K562 (cell line): Measurements from ENCODE around the gene RSPH1. TPM values are rescaled to one million over a fixed set of nuclear protein-coding genes. Genes with fewer than 3 reads are reported as not detected.

Experiments used
- E2F3 ChIP-seq: fragments of 250-450 bp; sonication (Bioruptor Pico); IDR thresholded peaks from 2 replicates; pipeline ENCODE4 v1.4.0; 2020; ENCODE audit warnings: mild to moderate bottlenecking
- E4F1 ChIP-seq: fragments of 250-450 bp; sonication (Bioruptor Pico); IDR thresholded peaks from 2 replicates; pipeline ENCODE4 v1.5.0; 2021; ENCODE audit warnings: mild to moderate bottlenecking, borderline replicate concordance
- EGR1 ChIP-seq: fragments of 450-650 bp; conservative IDR thresholded peaks from 2 replicates; pipeline ENCODE4 v1.6.1; 2017; ENCODE audit warnings: mild to moderate bottlenecking
- ETV1 ChIP-seq: fragments of 450-650 bp; conservative IDR thresholded peaks from 2 replicates; pipeline ENCODE4 v1.6.1; 2016; ENCODE audit warnings: missing genetic modification characterization, control low read depth, low read depth, missing compliant biosample characterization
- FOXJ3 ChIP-seq: sonication (generic); formaldehyde crosslinking; IDR thresholded peaks from 2 replicates; pipeline ENCODE4 v1.4.0; 2020; ENCODE audit warnings: mild to moderate bottlenecking, missing genetic modification reagents
- GABPA ChIP-seq: fragments of 200-800 bp; sonication (Bioruptor generic); conservative IDR thresholded peaks from 2 replicates; pipeline ENCODE4 v1.6.1; 2016; ENCODE audit warnings: low read depth, missing genetic modification characterization, missing compliant biosample characterization
- HDAC1 ChIP-seq, 2 experiments: fragments of 450-650 bp; IDR thresholded peaks; 2 replicates each; pipeline ENCODE4 v1.6.1; 2016 to 2017; ENCODE audit warnings: inconsistent platforms in 1 of 2, mild to moderate bottlenecking in 1 of 2, moderate library complexity in 1 of 2
- KAT2B ChIP-seq: IDR thresholded peaks from one replicate; pipeline ENCODE4 v1.6.1; 2012; ENCODE audit warnings: low read depth, mild to moderate bottlenecking, control low read depth, inconsistent platforms, low read length, moderate library complexity
- MAZ ChIP-seq, 2 experiments: fragments of 450-650 bp in 1 of 2; sonication (generic) in 1 of 2; formaldehyde crosslinking; IDR thresholded peaks in 1 of 2; conservative IDR thresholded peaks in 1 of 2; 2 replicates each; pipeline versions ENCODE4 v1.4.0 to v1.5.0; 2020; ENCODE audit warnings: mild to moderate bottlenecking in 1 of 2, missing genetic modification reagents in 1 of 2
- MEF2A ChIP-seq: IDR thresholded peaks from 2 replicates; pipeline ENCODE4 v1.6.1; 2011; ENCODE audit warnings: low read depth, mild to moderate bottlenecking, low read length, moderate library complexity; ENCODE audit not compliant: control insufficient read depth
- NFATC3 ChIP-seq: fragments of 450-650 bp; IDR thresholded peaks from 2 replicates; pipeline ENCODE4 v1.6.1; 2017; ENCODE audit warnings: mild to moderate bottlenecking
- NFE2L1 ChIP-seq: fragments of 450-650 bp; IDR thresholded peaks from 2 replicates; pipeline ENCODE4 v1.6.1; 2016; ENCODE audit warnings: missing genetic modification characterization, low read depth, mild to moderate bottlenecking, missing compliant biosample characterization, moderate library complexity, borderline replicate concordance
- NRF1 ChIP-seq, 2 experiments: fragments of 450-650 bp; IDR thresholded peaks in 1 of 2; conservative IDR thresholded peaks in 1 of 2; 2 replicates each; pipeline ENCODE4 v1.6.1; 2014; ENCODE audit warnings: mild to moderate bottlenecking in 2 of 2
- PURB ChIP-seq: sonication (generic); formaldehyde crosslinking; IDR thresholded peaks from 2 replicates; pipeline ENCODE4 v1.9.0; 2021; ENCODE audit warnings: low read depth, mild to moderate bottlenecking, missing genetic modification reagents
- STAT5B ChIP-seq: fragments of 250-450 bp; sonication (Bioruptor Pico); IDR thresholded peaks from 2 replicates; pipeline ENCODE4 v1.8.0; 2021; ENCODE audit warnings: mild to moderate bottlenecking, inconsistent platforms
- ZFX ChIP-seq: sonication (generic); formaldehyde crosslinking; IDR thresholded peaks from 2 replicates; pipeline ENCODE4 v1.8.0; 2022; ENCODE audit warnings: mild to moderate bottlenecking, missing genetic modification reagents, moderate library complexity
- ZNF121 ChIP-seq: sonication (generic); formaldehyde crosslinking; conservative IDR thresholded peaks from 2 replicates; pipeline ENCODE4 v1.8.0; 2022; ENCODE audit warnings: missing genetic modification reagents
- ZNF384 ChIP-seq: IDR thresholded peaks from 2 replicates; pipeline ENCODE4 v1.6.1; 2012; ENCODE audit warnings: low read depth, low read length, improper control_type of control experiment
- ZNF512 ChIP-seq: IDR thresholded peaks from 2 replicates; pipeline ENCODE4 v1.6.1; 2016; ENCODE audit warnings: missing genetic modification characterization, missing compliant biosample characterization
- polyA plus RNA-seq, 8 experiments: library from polyadenylated mRNA; depleted of rRNA in 4 of 8; stranded (reverse) in 5 of 8; unstranded in 3 of 8; fragments of >200 nt; fragmentation: Nextera tagmentation in 2 of 8; fragmentation: Illumina TruSeq in 1 of 8; extraction: Ambion mirVana in 2 of 8; extraction: Trizol in 1 of 8; gene quantifications; 2 replicates each; pipeline versions ENCODE4 v1.2.1 to v1.2.3, GENCODE V29; 2011 to 2014; ENCODE audit warnings: inconsistent platforms in 1 of 8, missing spikeins in 1 of 8
- total RNA-seq, 7 experiments: library from RNA; depleted of rRNA in 6 of 7; stranded (reverse); fragments of >200 nt in 6 of 7; fragmentation: Illumina TruSeq in 2 of 7; extraction: Trizol in 2 of 7; gene quantifications; 2 replicates each; pipeline versions ENCODE4 v1.2.1 to v1.2.3, GENCODE V29; 2011 to 2021; ENCODE audit warnings: low replicate concordance in 1 of 7
- TF ChIP-seq, protein P1 (sequence below): fragments of 450-650 bp; formaldehyde crosslinking; IDR thresholded peaks from 2 replicates; pipeline ENCODE4 v1.4.0; 2020; ENCODE audit warnings: mild to moderate bottlenecking, moderate library complexity
- TF ChIP-seq, protein P2 (sequence below): fragments of 250-450 bp; sonication (Bioruptor Pico); IDR thresholded peaks from 2 replicates; pipeline ENCODE4 v1.8.0; 2022; ENCODE audit warnings: inconsistent platforms, mild to moderate bottlenecking, moderate library complexity, borderline replicate concordance

The RSPH1 gene
- total and polyA plus RNA-seq, 9 of the 15 experiments (the other 6 are each of a cell fraction or from before 2014, with no cell fraction given), result 0.17 TPM; not detected in 8

- TF ChIP-seq, protein P1, sequence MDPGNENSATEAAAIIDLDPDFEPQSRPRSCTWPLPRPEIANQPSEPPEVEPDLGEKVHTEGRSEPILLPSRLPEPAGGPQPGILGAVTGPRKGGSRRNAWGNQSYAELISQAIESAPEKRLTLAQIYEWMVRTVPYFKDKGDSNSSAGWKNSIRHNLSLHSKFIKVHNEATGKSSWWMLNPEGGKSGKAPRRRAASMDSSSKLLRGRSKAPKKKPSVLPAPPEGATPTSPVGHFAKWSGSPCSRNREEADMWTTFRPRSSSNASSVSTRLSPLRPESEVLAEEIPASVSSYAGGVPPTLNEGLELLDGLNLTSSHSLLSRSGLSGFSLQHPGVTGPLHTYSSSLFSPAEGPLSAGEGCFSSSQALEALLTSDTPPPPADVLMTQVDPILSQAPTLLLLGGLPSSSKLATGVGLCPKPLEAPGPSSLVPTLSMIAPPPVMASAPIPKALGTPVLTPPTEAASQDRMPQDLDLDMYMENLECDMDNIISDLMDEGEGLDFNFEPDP (CRISPR knock-in tag), result no peak
- TF ChIP-seq MAZ (CRISPR knock-in tag; conservative IDR thresholded peaks at IDR 0.05 in 1 of 2, IDR thresholded peaks at IDR 0.05 in 1 of 2), result peak in 1 of 2 experiments; percentile 52; a peak in 2 of 4 replicates
- no peak for TF ChIP-seq ETV1 (tag)
- TF ChIP-seq E2F3, result no peak
- no peak for TF ChIP-seq ZNF384
- TF ChIP-seq MEF2A, result no peak
- peak; percentile 56 for TF ChIP-seq GABPA
- TF ChIP-seq NRF1 (conservative IDR thresholded peaks at IDR 0.05 in 1 of 2, IDR thresholded peaks at IDR 0.05 in 1 of 2), result peak; percentile 29 to 39; a peak in 2 of 4 replicates
- TF ChIP-seq NFE2L1 (tag), result no peak
- TF ChIP-seq ZNF121 (CRISPR knock-in tag), result no peak
- TF ChIP-seq, protein P2, sequence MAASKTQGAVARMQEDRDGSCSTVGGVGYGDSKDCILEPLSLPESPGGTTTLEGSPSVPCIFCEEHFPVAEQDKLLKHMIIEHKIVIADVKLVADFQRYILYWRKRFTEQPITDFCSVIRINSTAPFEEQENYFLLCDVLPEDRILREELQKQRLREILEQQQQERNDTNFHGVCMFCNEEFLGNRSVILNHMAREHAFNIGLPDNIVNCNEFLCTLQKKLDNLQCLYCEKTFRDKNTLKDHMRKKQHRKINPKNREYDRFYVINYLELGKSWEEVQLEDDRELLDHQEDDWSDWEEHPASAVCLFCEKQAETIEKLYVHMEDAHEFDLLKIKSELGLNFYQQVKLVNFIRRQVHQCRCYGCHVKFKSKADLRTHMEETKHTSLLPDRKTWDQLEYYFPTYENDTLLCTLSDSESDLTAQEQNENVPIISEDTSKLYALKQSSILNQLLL (CRISPR knock-in tag), result no peak
- no peak for TF ChIP-seq STAT5B
- peak; percentile 36; the same call in 1 of the 2 replicates for TF ChIP-seq EGR1
- TF ChIP-seq NFATC3, result no peak
- no peak for TF ChIP-seq HDAC1 (IDR thresholded peaks at IDR 0.05)
- peak; percentile 78 for TF ChIP-seq ZFX (CRISPR knock-in tag)
- no peak for TF ChIP-seq KAT2B
- TF ChIP-seq E4F1 (CRISPR knock-in tag), result no peak
- no peak for TF ChIP-seq PURB (CRISPR knock-in tag)
- TF ChIP-seq ZNF512 (tag), result no peak
- TF ChIP-seq FOXJ3, result no peak
Observed at GRCh38 chr21:42513985-42514882, 18.2 kb upstream of the RSPH1 start (continued).
